ENCODE data around the gene NUP50.

DNA sequence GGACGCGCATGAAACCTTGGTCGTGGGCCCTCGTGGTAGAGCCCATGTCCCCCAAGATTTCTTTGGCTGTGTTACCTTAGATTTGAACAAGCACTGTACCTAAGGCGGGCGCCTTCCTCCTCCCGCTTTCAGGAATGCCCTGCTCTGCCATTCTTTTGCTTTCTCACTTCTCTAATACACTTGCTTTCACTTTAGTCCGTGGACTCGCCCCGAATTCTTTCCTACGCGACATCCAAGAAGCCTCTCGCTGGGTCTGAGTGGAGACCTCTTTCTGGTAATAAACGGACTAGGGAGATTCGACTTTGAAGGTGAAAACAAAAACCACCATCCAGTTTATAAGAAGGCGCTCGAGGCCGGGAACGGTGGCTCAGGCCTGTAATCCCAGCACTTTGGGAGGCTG is 1.2 kb upstream of the NUP50 start:
- TF ChIP-seq, protein P1, sequence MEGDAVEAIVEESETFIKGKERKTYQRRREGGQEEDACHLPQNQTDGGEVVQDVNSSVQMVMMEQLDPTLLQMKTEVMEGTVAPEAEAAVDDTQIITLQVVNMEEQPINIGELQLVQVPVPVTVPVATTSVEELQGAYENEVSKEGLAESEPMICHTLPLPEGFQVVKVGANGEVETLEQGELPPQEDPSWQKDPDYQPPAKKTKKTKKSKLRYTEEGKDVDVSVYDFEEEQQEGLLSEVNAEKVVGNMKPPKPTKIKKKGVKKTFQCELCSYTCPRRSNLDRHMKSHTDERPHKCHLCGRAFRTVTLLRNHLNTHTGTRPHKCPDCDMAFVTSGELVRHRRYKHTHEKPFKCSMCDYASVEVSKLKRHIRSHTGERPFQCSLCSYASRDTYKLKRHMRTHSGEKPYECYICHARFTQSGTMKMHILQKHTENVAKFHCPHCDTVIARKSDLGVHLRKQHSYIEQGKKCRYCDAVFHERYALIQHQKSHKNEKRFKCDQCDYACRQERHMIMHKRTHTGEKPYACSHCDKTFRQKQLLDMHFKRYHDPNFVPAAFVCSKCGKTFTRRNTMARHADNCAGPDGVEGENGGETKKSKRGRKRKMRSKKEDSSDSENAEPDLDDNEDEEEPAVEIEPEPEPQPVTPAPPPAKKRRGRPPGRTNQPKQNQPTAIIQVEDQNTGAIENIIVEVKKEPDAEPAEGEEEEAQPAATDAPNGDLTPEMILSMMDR (conservative IDR thresholded peaks at IDR 0.05 in 1 of 2, IDR thresholded peaks at IDR 0.05 in 1 of 2; ENCODE audit: low read depth in 1 of 2, low read length in 2 of 2) = no peak
- no peak for TF ChIP-seq EZH2 (IDR thresholded peaks at IDR 0.05; ENCODE audit: low read length, missing control alignments)

All from fibroblast of lung (primary cell).